Nephron (organoid): ENCODE results near the gene DOCK2.

Source experiments
- H3K27ac Mint-ChIP-seq, 3 experiments: 2 replicates each; pipeline ENCODE4 v1.8.0; 2020; ENCODE audit warnings: mixed read lengths in 3 of 3, mild to moderate bottlenecking in 2 of 3, moderate library complexity in 1 of 3
- H3K27me3 Mint-ChIP-seq: 2 replicates; pipeline ENCODE4 v1.8.0; 2021; ENCODE audit warnings: low read depth, mild to moderate bottlenecking, moderate library complexity, mixed read lengths
- H3K36me3 Mint-ChIP-seq: 2 replicates; pipeline ENCODE4 v1.8.0; 2020; ENCODE audit warnings: low read depth, mixed read lengths
- H3K4me1 Mint-ChIP-seq: 2 replicates; pipeline ENCODE4 v1.8.0; 2020; ENCODE audit warnings: mixed read lengths
- H3K4me3 Mint-ChIP-seq, 3 experiments: 2 replicates each; pipeline ENCODE4 v1.8.0; 2020; ENCODE audit warnings: mild to moderate bottlenecking in 3 of 3, mixed read lengths in 3 of 3, moderate library complexity in 2 of 3
- H3K9me3 Mint-ChIP-seq: 2 replicates; pipeline ENCODE4 v1.8.0; 2020; ENCODE audit warnings: mixed read lengths
- CTCF ChIP-seq, 3 experiments: fragments of 200-600 bp; sonication (generic); IDR thresholded peaks; one replicate each; pipeline ENCODE4 v1.5.0; 2021; ENCODE audit warnings: antibody characterized with exemption in 3 of 3; ENCODE audit not compliant: unreplicated experiment in 3 of 3

The DOCK2 gene

DNA sequence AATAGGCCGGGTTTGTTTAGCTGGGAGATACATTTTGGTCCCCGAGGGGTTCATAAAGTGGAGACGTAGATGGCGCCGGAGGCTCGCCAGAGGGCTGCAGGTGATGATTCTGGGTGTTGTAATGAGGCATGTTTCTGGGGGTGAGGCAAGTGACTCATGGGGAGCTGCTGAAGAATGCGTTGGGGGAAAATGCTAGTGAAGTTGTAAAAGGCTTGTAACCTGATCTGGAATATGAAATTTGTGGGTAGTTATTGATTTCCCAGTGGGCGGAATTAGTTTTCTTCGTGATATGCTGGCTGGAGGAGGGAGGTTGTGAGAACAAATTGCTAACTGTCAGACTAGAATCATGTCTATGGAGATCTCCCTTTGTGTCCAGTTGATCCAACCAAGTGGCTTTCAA lies 158.3 kb downstream of the DOCK2 start:
- no peak for TF ChIP-seq CTCF (IDR thresholded peaks at IDR 0.05; ENCODE audit: unreplicated experiment in 3 of 3)
- peaks cover 13% of the 10 kb centered on the region for H3K27me3 Mint-ChIP-seq
- H3K27ac Mint-ChIP-seq: peak overlapping the region in 1 of 3 experiments; percentile 19
- H3K4me3 Mint-ChIP-seq: no peak overlapping the region
- no peaks in the 10 kb centered on the region for H3K9me3 Mint-ChIP-seq
- H3K36me3 Mint-ChIP-seq: no peaks in the 10 kb centered on the region
- no peaks in the 10 kb centered on the region for H3K4me1 Mint-ChIP-seq

- Mint-ChIP-seq H3K4me3 (no peak overlapping the region), H3K4me1 (peaks cover 3% of the 10 kb centered on the region), H3K27me3 (peaks cover 13% of the 10 kb centered on the region), H3K9me3 (no peaks in the 10 kb centered on the region), H3K36me3 (no peaks in the 10 kb centered on the region), H3K27ac (no peak overlapping the region)
- TF ChIP-seq CTCF (IDR thresholded peaks at IDR 0.05; ENCODE audit: unreplicated experiment in 3 of 3): no peak
Measured at GRCh38 chr5:169796731-169797130, 159.7 kb downstream of the DOCK2 start.

GRCh38 chr5:169797577-169797976 lies 160.5 kb downstream of the DOCK2 start:
- no peak for TF ChIP-seq CTCF (IDR thresholded peaks at IDR 0.05; ENCODE audit: unreplicated experiment in 3 of 3)
- H3K4me1 Mint-ChIP-seq: peaks cover 4% of the 10 kb centered on the region
- H3K27ac Mint-ChIP-seq: no peak overlapping the region
- peaks cover 13% of the 10 kb centered on the region for H3K27me3 Mint-ChIP-seq
- no peaks in the 10 kb centered on the region for H3K36me3 Mint-ChIP-seq
- no peak overlapping the region for H3K4me3 Mint-ChIP-seq
- no peaks in the 10 kb centered on the region for H3K9me3 Mint-ChIP-seq

DNA sequence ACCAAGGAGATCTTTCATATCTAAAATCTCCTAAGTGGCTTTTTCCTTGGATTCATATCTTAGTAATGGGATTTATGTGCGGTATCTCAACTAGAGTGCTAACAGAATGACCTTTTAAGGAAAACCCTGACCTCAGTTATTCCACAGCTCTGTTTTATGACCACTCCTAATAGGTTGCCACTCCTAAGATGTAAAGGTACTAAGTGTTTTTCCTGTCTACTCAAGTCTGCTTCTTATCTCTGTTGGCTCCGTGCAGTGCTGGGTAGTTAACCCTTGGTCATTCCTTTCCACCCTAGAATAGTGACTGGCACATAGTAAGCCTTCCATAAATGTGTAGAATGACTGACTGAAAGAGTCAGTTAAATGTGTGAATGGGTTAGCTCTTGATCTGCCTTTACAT lies 161.4 kb downstream of the DOCK2 start:
- Mint-ChIP-seq H3K4me1 (peaks cover 12% of the 10 kb centered on the region), H3K27me3 (peaks cover 11% of the 10 kb centered on the region), H3K4me3 (no peak overlapping the region), H3K9me3 (no peaks in the 10 kb centered on the region), H3K27ac (no peak overlapping the region), H3K36me3 (no peaks in the 10 kb centered on the region)
- TF ChIP-seq CTCF (IDR thresholded peaks at IDR 0.05; ENCODE audit: unreplicated experiment in 3 of 3): no peak

DNA sequence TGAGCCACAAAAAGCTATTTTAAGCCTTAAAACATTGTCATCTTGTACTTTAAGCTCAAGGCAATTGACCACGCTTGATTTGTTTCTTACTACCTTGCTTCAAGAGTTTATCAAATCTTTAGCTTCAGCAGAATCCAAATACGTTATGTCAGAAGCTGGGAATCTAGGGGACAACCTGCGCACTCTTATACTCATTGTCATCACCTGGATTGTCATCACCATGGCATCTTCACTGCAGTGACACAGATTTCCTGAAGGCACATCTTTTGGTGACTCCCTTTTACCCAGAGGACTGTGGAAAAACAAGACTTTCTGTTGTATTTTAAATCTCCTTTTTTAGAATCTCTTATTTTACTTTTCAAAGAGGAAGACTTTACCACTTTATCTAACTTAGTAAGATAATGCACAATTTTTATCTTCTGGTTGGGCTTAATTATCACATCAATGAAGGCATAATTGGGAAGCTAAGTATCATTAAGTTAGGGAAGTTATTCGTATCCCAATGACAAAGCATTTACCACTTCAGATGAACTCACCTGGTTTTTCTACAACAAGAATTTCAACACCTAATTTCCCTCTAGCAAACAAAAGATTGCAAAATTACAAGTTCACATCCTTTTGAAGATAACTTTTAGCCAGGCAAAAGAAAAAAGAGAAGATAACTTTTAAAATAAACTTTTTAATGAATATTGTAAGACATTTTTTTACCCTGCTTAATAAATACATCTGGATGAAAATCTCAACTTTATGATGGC lies 162.0 kb downstream of the DOCK2 start:
- H3K9me3 Mint-ChIP-seq: no peaks in the 10 kb centered on the region
- peaks cover 16% of the 10 kb centered on the region for H3K4me1 Mint-ChIP-seq
- peaks cover 7% of the 10 kb centered on the region for H3K27me3 Mint-ChIP-seq
- no peak for TF ChIP-seq CTCF (IDR thresholded peaks at IDR 0.05; ENCODE audit: unreplicated experiment in 3 of 3)
- H3K36me3 Mint-ChIP-seq: no peaks in the 10 kb centered on the region
- no peak overlapping the region for H3K4me3 Mint-ChIP-seq
- H3K27ac Mint-ChIP-seq: no peak overlapping the region

DNA sequence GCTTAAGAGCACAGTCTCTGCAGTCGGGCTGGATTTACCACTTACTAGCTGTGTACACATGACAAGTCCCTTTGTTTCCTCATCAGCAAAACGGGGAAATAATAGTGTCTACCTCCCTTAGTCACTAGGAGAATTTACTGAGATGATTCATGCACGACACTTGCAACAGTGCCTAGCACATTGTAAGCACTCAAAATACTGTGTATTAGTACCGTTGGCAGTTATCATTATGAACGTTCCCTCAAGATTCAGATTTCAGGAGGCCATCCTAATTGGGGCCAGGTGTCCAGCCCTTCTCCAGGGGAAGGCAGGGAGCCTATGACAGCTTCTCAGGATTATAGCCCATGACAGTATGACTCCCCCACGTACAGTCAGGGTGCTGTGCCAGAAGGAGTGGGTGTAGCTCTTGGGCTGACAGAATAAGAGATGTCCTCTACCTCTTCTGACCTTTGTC lies 164.3 kb downstream of the DOCK2 start:
- Mint-ChIP-seq H3K4me3 (no peak overlapping the region), H3K9me3 (no peaks in the 10 kb centered on the region), H3K27ac (no peak overlapping the region), H3K4me1 (peaks cover 22% of the 10 kb centered on the region), H3K27me3 (peaks cover 10% of the 10 kb centered on the region), H3K36me3 (no peaks in the 10 kb centered on the region)
- TF ChIP-seq CTCF (IDR thresholded peaks at IDR 0.05; ENCODE audit: unreplicated experiment in 3 of 3): no peak
